Hypothalamus (tissue), 51 donors: ENCODE data around the gene KCNK5.

Experiments
- DNase-seq, 51 donors: peaks; one replicate each; lab custom pipeline; 2025; lab: John Stamatoyannopoulos, UW

Gene KCNK5

DNA sequence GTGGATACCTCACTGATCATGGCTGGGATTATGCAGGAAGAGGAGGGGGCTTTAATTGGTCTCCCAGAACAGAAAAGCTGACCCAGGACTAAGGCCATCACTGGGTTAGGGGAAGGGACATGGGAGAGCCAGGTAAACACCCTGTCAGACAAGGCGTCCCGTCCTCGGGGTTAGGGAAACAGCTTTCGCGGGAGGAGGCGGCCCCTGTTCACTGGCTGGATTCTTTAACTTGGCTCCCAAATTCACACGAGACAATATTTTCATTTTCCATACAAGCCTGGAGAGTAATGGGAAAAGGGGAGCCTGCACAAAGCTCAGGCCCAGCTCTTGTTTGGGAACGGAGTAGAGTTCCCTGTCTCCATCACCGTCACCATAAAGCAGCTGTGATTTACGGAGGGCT is 29.3 kb downstream of the KCNK5 start:
- no peak for DNase-seq

DNA sequence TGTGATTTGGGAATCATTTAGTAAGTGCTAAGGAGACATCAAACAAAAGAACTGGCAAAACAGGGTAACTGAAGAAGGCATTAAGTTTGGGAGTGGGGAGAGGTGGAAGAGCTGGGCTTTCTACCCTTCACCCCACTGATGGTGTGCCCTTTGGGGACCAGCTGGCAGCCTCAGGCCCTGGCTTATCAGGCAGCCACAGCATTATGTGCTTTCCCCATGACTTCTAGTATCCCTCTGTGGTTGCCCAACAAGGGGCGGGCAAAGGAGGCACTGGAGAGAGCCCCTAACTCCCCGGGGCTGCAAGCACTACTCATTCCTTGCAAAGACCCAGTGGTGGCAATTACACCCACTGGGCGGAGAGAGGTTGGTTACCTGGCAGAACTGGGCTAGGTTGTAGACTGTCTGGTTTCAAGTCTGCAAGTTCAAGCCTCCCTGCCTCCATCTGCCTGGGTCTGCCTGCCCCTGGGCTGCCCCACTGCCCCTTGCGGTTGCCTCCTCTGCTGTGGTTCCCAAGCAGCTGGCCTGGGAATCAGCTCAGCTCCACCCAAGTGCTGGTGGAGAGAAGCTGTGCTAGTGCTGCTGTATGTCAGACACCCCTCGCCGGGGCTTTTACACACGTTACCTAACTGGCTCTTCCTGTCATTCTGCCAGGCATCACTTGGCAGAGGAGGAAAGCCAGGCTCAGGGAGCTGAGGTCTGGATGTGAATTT is 29.9 kb downstream of the KCNK5 start:
- DNase-seq = no peak

DNA sequence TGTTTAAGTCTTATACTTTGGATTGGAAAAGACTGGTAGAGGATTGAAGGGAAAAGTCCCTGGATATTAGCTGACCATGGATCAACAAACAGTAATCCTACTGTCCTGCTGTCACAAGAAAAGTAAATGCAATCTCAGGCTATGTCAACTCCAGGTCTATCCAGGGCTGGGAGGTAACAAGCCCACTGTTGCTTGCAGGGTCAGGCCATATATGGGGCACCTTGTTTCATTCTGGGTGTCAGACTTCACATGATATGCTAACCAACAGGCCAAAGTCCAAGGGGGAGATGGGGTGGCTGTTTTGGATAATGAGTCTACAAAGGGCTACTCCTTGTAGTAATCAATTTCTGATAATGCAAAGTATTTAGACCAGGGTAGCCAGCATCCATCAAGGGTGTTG is 30.7 kb downstream of the KCNK5 start:
- no peak for DNase-seq

DNA sequence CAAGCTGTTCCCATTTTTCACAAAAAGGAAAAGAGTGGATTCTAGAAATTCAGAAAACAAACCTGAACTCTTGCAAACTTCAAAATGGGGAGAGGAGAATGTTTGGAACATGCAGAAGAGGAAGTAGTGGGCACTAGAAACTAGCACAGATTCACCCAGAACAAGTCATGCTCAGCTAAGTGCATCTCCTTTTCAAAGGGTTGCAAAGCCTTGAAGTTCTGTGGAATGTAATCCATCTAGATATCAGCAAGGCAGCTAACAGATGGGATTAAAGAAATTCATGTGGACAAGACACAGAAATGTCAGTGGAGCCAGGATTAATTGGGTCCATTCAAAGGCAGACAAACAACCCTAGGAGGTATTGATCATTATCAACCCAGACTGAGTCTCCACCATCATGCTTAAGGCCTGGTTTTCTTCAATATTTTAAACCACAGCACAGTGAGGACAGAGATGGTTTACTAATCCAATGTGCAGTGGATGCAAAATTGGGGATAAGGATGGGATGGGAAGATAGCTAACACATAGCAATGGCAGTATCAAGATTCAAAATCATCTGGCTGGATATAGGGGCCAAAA is 31.3 kb downstream of the KCNK5 start:
- no peak for DNase-seq

DNA sequence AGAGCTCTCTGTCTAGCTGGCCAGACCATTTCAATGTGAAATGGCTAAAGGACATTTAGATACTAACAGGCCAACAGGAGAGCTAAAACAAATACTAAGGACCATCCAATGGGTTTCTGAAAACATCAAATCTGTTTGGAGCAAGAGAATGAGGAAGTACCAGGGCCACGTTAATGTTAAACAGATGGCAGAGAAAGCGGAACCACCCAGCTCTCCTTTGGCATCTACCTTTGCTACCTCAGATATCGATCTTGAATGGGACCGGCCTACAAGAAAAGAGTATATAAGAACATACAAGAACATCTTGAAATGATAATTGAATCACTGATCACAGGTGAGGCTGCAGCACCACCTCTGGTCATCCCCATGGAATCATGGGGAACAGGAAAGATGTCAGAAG is 31.8 kb downstream of the KCNK5 start:
- DNase-seq = no peak

DNA sequence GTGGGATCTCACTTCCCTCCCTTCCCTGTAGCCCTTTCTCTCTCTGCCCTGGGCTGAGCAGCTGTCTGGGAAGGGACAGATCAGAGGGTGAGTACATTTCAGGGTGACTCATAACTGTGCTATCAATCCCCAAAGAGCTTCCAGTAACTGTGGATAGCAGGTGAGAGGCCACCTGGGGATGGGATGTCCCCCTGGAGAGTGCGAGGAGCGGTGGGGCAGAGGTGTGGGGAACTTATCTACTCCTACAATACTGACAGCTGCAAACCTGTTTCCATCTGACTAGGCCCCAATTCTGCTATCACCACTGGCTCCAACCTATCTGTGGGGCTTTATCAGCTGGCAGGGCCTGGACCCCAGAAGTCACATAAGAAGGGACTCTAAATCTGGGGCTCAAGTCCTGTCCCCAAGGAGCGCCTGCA is 32.6 kb downstream of the KCNK5 start:
- DNase-seq = no peak

DNA sequence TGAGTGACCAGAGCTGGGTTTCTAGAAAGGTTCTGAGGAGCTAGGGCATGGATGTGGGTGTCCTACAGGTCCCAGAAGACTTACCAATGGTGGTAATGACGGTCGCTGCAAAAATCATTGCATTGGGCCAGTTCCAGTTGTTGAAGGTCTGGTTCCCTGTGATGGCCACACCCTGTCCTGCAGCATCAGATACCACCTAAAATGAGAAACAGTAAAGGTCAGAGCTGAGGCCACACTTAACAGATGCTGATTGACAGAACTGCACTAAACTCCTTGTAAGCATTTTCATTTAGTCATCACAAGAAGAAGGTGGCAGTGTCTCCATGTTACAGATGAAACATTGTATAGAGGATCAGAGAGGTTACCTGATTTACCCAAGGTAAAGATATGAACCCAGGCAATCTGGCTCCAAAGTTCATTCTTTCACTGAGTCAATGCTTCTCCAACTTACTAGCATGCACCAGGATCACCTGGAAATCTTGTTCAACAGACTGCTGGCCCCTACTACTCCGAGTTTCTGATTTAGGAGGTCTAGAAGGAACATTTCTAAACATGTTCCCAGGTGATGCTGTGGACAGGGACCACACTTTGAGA is 33.4 kb downstream of the KCNK5 start:
- DNase-seq = no peak

DNA sequence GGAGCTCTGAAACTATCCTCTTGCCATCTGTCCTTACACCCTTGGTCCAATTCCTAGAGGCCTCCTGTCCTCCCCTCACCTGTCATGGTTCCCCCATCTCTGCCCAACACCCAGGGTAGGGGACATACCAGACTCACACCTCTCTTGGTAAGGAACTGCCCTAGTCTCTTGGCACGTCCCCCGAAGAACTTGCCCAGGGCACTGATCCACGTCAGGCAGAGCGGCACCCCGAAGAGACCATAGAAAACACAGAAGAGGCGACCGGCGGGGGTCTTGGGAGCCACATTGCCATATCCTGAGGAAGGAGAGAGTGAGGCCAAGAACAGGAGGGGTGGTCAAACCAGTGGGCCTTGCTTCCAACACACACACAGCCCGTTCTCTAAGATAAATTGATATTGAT is 34.8 kb downstream of the KCNK5 start:
- no peak for DNase-seq

DNA sequence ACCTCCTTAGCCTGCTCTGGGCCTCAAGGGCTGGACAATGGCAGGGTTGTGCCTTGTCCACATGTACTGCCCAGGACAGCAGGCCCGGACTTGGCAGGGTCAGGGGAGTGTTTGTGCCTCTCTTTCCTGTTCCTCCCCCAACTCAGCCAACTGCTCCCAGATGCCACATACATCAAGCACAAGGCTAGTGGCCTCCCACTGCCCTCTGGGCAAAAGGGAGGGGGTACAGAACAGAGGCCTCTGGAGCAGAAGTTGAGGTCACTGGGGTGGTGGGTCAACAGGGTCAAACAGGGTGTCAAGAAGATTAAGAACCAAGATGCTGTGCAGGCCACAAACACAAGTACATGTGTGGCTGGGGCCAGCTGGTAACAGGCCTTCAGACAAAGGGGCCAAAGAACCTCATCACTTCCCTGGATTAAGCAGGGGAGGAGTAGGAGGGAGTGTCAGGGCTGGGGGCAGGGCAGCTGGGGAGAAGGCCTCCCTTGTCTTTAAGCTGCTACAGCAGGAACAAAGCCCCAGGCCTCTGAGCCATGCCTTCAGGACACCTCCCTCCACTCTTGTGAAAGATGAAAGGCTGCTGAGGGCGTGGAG is 36.0 kb downstream of the KCNK5 start:
- DNase-seq = peak in 2 of 51 donors; percentile 2 to 3

DNA sequence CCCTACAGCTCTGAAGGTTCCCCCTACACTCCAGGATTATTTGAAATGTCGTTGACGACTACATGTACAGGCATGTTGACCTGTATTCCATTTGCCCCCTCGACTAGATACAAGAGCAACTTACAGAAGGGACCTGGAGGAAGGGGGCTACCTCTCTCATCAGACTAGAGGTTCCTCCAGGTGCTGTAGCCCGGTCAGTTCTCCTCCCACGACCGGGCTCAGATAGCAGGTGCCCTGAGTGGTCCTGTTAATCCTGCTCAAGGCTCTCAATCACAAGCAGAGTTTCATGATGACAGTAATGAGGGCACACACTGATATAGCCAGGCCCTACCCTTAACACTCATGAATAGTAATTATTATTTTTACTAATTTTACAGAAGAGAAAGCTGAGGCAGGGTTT is 36.5 kb downstream of the KCNK5 start:
- DNase-seq = no peak

DNA sequence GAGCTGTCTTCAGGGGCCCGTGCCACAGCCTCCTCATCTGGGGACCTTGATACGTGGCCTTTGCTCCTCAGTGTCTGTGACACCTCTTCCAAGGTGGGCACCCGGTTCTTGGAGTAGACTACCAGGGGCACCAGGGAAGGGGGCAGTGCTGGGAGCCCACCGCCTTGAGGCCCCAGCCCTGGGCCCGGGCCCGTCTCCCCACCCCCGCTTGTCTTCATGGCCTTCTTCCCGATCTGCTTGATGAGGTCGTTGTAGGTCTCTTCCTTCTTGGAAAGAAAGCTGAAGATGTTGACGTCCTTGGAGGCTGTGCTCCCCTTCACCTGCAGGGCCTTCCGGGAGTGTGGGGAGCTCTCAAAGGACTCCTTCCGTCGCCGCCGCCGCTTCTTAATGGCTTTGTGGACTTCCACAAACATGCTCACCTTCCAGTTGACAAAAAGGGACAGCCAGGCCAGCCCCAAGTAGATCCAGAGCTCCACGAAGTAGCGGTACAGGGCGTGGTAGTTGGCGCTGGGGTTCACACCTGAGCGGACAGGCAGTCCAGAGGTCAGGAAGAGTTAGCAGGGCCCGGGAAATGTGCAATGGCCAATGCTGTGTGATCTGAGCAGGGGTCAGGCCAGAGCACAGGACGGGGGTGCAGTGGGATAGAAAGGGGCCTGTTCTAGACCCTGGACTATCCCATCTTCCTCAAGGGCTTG is 37.9 kb downstream of the KCNK5 start:
- no peak for DNase-seq

DNA sequence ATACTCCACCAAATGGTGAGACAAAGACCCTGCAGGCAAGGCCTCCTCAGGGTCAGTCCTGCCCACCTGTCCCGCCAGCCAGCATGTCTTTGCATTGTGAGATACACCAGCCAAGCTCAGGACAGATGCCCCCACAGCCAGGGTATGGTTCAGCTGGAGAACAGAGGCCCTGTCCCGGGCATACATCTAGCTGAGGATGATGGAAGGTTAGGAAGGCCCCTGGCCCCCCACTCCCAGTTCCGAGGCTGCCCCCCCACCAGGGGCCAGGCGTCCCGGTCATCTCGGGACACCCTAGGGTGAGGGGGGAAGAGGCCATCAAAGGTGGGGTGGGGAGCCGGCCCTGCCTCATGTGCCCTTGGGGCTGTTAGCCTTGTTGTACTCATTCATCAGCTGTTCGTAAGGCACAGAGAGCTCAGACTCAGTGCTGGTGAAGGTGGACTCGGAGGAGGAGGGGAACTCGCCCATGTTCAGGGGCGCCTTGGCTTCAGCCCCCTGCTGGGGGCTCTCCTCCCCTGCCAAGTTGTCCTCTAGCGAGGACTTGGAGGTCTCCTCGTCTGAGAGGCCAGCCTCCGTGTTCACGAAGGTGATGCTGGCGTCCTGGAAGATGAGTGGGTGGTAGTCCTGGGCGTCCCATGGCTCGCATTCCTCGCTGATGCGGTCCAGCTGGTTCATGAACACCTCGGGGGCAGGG is 38.6 kb downstream of the KCNK5 start:
- DNase-seq = no peak

DNA sequence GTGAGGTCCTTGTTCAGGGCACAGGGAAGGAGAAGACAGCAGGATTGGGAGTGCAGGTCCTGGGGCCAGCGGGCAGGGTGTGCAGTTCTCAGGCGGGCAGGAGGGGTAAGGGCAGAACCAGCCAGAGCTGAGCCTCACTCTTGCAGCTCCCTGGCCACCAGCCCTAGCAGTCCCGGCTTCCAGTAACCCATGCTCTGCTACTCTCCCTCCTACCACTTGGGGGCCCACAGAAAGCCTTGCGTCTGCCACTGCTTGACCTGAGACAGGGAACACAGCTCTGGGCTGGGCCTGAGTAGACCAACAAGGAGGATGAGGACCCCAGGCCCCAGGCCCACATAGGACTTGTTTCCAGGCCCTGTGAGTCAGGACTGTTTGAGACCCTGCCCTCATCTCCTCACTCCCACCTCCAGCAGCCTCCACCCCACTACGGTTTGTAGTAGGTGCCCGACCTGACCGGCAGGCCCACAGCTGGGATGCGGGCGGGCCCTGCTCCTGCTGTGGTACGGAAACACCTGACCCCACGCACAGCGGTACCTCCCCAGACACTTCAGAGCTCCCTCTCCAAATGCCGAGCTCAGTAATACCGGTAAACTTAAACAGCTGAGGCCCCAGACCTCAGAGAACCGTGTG is 39.2 kb downstream of the KCNK5 start:
- DNase-seq = peak in 24 of 51 donors; percentile 2 to 49 (median 19)

DNA sequence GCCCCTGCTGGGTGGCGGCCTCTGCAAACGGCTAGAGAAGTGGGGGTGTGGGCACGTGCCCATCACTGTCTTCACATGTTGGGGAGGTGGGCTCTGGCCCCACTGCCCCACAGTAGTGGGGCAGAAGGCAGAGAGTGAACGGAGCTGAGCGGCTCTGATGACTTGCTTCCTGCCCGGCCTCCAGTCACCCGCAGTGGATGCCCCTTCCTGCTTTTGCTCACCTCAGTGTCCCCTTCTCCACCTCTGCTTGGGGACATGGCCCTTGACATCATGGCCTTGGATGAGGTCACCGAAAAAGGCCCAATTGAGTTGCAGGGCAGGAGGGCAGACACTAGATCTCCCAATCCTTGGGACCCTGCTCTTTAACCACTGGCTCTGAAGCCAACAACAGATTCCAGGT is 40.1 kb downstream of the KCNK5 start:
- no peak for DNase-seq

DNA sequence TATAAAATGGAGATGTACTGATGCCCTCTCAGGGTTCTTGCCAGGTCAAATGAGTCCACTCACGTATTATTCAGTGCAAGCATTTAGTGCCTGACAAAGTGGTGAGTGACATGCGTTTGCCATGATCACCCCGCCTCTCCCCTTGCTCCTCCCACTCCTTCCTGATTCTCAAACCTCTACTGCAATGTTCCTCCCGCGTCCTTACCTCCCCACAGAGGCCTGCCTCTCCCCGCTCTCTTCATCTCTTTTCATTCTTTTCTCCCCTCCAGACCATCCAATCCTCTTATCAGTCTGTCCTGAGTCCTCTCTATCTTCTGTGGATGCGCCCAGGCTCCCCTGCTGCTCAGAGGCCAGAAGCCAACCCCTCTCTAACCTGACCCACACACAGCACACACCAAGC is 40.7 kb downstream of the KCNK5 start:
- DNase-seq = no peak

DNA sequence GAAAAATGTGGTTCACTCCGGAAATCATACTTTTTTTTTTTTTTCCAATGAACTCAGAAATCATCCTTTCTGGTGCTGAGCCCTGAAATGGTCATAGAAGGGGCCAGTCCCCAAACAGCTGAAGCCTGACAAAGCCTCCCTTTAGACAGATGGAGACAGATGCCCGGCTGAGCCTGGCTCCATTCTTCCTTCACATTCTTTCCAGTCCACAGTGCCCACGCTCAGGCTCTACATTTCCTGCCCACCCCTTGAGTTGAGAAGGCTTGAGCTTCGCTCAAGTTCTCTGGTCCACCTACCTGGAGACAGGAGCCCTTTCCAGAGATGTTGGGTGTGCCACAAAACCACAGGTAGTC is 41.2 kb downstream of the KCNK5 start:
- DNase-seq = no peak

DNA sequence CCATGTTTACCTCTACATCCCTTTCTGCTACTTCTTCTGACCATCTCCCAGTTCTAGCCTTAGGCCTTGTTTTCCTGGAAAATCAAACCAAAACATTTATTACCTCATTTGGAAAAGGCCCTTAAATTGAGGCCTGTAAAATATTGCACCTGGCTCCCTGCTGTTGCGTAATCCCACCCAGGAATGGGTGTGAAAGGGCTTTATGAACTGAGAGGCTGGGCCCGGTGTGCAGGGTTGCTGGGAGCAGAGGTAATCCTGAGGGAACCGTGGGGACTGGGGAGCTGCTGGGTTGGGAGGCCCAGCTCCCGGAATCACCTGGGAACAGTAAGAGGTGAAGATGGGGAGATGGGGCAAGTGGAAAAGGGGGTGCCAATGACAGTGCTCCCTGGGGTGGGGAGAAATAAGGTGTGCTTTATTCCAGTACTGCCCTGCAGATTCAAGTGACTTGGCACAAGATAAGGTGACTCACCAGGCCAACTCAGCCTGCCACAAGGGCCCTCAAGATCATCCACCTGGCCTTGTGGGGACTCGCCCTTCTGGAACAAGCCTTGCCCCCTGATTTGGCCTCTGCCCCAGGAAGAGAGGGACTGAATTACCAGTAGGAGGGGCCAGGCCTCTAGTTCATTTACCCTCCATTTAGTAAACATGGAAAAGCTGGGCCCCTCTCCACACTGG is 44.2 kb downstream of the KCNK5 start:
- no peak for DNase-seq

DNA sequence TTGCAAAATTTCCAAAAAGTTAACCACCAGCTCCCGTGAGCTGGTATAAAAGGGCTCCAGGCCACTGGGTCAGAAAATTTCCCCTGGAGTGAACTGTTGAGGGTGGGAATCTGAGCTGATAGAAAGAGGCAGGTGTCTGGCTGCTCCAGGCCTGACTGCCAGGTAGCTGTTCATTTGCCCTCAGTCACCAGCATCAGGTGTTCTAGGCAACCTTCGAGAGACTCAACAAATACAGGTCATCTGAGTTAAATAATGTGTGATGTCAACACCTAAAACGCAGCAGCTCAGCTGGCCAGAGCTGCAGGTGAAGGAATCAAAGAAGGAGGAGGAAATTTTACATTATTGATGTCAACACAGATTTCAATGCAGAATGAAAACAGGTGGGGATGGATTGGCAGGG is 46.7 kb downstream of the KCNK5 start:
- DNase-seq = no peak

DNA sequence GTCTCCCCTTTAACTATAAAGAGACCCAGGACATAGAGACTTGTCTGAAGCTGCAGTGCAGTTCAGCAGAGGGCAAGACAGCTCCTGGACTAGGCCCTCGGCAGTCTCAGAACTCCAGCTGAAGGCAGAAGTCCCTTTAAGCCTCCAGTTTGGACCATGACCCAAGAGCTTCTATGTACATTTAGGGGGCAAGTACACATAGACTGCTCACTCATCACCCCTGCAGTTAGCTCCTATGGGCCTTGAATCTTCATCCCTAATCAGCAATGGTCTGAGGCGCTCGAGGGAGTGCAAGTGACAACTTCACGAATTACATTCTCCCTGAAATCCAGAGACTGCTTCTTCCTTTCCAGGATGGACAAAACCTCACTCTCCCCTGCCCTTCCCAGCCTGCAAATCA is 47.4 kb downstream of the KCNK5 start:
- no peak for DNase-seq

DNA sequence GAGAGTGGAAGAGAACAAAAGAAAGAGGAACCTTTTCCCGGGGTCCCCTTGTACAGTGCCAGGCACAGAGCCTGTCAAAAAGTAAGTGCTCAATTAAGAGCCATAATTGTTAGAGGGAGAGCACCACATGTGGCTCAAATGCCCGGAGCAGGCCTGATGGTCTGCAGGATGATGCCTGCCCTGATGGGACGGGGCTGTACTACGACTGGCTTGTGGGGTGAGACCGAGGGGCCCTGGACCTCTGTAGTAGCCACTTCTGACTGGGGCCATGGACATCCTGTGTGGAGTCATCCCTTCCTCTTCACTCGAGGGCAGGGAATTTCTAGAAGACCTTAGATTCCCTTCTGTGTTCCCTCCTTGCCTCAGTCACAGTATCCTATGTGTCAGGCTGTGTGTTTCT is 47.9 kb downstream of the KCNK5 start:
- no peak for DNase-seq
